ENCODE data around the gene PON2. TPM values are rescaled to one million over a fixed set of nuclear protein-coding genes. Genes with fewer than 3 reads are reported as not detected.

PON2 gene
- total RNA-seq, 4 donors from 2014 or later = 116 to 330 (median 193) TPM

DNA sequence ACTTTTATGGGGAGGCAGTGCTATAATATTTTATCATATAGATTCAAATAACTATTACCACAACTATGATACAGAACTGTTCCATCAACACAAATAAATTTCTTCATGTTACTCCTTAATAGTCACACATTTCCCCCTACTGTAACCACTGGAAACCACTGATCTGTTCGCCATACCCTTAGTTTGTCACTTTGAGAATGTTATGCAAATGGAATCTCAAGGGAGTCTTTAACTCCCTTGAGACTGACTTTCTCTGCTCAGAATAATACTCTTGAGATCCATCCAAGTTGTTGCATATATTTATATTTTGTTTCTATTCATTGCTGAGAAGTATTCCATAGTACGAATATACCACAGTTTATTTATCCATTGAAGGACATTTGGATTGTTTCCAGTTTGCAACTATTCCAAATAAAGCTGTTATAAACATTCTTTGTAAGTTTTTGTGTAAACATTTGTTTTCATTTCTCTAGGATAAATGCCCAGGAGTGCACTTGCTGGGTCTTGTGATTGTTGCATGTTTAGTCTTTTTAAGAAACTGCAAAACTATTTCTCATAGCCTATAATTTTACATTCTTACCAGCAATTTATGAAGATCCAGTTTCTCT is 19.7 kb upstream of the PON2 start:
- Histone ChIP-seq H3K4me1 (no peaks in the 10 kb centered on the region), H3K36me3 (no peaks in the 10 kb centered on the region), H3K4me3 (no peak overlapping the region), H3K27ac (no peak overlapping the region), H3K27me3 (no peaks in the 10 kb centered on the region), H3K9me3 (no peaks in the 10 kb centered on the region)
- DNase-seq = no peak
- TF ChIP-seq, protein P1, sequence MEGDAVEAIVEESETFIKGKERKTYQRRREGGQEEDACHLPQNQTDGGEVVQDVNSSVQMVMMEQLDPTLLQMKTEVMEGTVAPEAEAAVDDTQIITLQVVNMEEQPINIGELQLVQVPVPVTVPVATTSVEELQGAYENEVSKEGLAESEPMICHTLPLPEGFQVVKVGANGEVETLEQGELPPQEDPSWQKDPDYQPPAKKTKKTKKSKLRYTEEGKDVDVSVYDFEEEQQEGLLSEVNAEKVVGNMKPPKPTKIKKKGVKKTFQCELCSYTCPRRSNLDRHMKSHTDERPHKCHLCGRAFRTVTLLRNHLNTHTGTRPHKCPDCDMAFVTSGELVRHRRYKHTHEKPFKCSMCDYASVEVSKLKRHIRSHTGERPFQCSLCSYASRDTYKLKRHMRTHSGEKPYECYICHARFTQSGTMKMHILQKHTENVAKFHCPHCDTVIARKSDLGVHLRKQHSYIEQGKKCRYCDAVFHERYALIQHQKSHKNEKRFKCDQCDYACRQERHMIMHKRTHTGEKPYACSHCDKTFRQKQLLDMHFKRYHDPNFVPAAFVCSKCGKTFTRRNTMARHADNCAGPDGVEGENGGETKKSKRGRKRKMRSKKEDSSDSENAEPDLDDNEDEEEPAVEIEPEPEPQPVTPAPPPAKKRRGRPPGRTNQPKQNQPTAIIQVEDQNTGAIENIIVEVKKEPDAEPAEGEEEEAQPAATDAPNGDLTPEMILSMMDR (IDR thresholded peaks at IDR 0.05) = no peak
- TF ChIP-seq POLR2A (IDR thresholded peaks at IDR 0.05) = no peak

DNA sequence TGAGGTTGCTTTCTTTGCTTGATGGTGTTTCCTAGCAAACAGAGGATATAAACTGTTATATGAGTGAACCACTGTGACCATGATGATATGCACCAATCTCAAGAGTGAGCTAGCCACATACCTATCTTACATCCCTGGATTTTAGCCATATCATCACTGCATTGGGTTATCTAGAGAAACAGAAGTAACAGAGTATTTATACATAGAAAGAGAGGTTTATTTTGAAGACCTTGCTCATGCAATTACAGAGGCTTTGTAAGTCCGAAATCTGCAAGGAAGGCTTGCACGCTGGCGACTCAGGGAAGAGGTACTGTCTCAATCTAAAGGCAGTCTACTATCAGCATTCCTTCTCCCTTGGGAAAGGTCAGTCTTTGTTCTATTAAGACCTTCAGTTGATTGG is 11.8 kb upstream of the PON2 start:
- Histone ChIP-seq H3K36me3 (no peaks in the 10 kb centered on the region), H3K27me3 (no peaks in the 10 kb centered on the region), H3K4me1 (no peaks in the 10 kb centered on the region), H3K4me3 (no peak overlapping the region), H3K27ac (no peak overlapping the region), H3K9me3 (no peaks in the 10 kb centered on the region)
- DNase-seq = no peak
- TF ChIP-seq, protein P1 (IDR thresholded peaks at IDR 0.05) = no peak
- TF ChIP-seq POLR2A (IDR thresholded peaks at IDR 0.05) = no peak

DNA sequence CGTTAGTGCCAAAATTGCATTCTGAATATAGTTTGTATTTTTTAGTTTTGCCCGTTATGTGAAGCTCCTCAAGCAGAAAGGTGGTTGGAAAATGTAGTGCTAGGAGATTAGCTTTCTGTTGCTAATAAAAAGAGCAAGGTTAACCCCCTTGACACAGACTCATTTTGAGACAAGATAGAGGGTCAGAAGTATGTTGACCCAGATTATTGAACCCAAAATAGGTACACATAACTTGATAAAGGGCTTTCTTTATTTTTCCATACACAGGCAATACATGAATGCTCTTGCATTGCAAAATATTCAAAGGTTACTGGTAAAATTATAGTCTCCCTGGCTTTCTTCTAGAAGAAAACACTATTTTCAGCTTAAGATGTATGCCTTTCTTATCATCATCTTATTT is 10.0 kb upstream of the PON2 start:
- no peak for DNase-seq
- Histone ChIP-seq H3K4me3 (no peak overlapping the region), H3K9me3 (no peaks in the 10 kb centered on the region), H3K4me1 (no peaks in the 10 kb centered on the region), H3K27me3 (no peaks in the 10 kb centered on the region), H3K27ac (no peak overlapping the region), H3K36me3 (no peaks in the 10 kb centered on the region)
- TF ChIP-seq, protein P1 (IDR thresholded peaks at IDR 0.05) = no peak
- TF ChIP-seq POLR2A (IDR thresholded peaks at IDR 0.05) = no peak

DNA sequence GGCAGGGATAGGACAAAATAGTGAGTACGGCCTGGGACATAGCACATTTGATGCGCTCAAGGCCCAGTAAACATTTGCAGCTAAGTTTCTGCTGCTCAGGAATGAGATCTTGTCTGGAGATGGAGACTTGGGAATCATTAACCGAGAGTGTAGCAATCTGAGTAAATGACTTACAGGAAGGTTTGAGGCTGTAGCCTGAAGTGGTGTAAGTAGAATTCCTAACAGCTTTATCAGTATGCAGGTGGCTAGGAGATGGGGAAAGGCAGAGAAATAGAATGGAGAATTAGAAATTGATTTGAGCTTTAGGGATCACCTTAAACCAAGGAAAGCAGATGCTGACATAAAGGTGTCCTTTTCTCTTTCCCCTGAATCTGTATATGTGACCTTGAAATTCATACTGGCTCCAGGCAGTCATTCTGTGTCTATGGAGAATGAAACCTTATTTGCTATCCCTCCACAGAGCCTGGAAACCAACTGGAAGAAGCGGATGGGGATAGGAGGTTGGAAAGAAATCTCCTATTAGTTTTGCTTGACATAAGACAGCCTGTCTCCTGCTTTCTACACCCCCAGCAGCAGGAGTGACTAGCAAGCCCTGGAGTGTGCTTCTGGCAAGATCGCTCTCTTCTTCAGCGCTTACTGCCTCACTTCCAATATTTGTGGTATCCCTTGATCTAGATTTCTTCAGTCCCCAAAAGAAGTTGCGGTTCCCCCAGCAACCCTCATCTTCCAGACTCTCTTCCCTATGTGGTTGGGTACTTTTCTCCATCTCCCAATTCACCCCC is 6.4 kb upstream of the PON2 start:
- Histone ChIP-seq H3K27me3 (no peaks in the 10 kb centered on the region), H3K36me3 (no peaks in the 10 kb centered on the region), H3K9me3 (no peaks in the 10 kb centered on the region), H3K4me1 (no peaks in the 10 kb centered on the region), H3K4me3 (no peak overlapping the region), H3K27ac (peak overlapping the region in 1 of 4 donors; percentile 38)
- TF ChIP-seq, protein P1 (IDR thresholded peaks at IDR 0.05) = no peak
- no peak for TF ChIP-seq POLR2A (IDR thresholded peaks at IDR 0.05)
- DNase-seq = no peak

DNA sequence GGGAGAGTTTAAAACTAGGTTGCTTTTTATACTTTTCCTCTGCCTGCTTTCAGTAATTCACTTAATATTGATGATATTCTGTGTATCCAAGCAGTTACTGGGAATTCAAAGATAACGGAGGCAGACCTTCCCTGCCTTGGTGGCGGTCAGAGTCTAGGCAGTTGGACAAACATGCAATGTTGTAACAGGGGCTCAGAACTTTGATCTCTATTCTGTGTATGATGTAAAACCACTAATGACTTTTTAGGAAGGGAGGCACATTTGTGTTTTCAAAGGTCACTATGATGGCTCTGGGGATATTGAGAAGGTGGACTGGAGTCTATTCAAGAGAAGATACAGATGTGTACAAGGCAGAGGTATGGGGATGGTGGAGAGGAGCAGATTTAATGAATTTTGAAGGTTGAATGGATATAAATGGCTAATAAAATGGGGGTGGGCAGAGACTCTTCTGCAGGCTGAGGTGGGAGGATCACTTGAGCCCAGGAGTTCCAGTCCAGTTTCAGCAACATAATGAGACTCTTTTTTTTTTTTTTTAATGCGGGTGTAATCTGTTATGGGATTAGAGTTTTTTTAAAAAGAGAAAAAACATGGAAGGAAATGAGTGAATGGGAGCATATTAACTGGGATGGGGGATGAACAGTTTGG is 5.7 kb upstream of the PON2 start:
- Histone ChIP-seq H3K4me1 (no peaks in the 10 kb centered on the region), H3K27me3 (no peaks in the 10 kb centered on the region), H3K27ac (peak overlapping the region in 1 of 4 donors; percentile 38), H3K4me3 (no peak overlapping the region), H3K36me3 (no peaks in the 10 kb centered on the region), H3K9me3 (no peaks in the 10 kb centered on the region)
- TF ChIP-seq, protein P1 (IDR thresholded peaks at IDR 0.05) = no peak
- no peak for TF ChIP-seq POLR2A (IDR thresholded peaks at IDR 0.05)
- no peak for DNase-seq

All from Peyer's patch (tissue), 4 donors.